Transverse colon (tissue), 4 donors: ENCODE measurements around the gene UTP11. TPM values are rescaled to one million over a fixed set of nuclear protein-coding genes. Genes with fewer than 3 reads are reported as not detected.

Experiments
- DNase-seq: peaks from one replicate; pipeline ENCODE4 v3.0.0-alpha.2; 2019
- H3K27ac ChIP-seq, 4 donors: fragments of 200-600 bp; sonication (generic); 2 replicates each; pipeline ENCODE4 v1.5.1; 2016 to 2018; ENCODE audit warnings: inconsistent platforms in 4 of 4
- H3K27me3 ChIP-seq: fragments of 200-600 bp; sonication (generic); 2 replicates; pipeline ENCODE4 v1.5.1; 2017; ENCODE audit warnings: inconsistent platforms
- H3K36me3 ChIP-seq, 4 donors: fragments of 200-600 bp; sonication (generic); 2 replicates each; pipeline ENCODE4 v1.5.1; 2017 to 2019; ENCODE audit warnings: inconsistent platforms in 4 of 4
- H3K4me1 ChIP-seq, 4 donors: fragments of 200-600 bp; sonication (generic); 2 replicates each; pipeline ENCODE4 v1.5.1; 2017 to 2020; ENCODE audit warnings: inconsistent platforms in 4 of 4
- H3K4me3 ChIP-seq, 4 donors: fragments of 200-600 bp; sonication (generic); 1 replicate in 1 of 4; 2 replicates in 3 of 4; pipeline versions ENCODE4 v1.5.1 to v1.6.1; 2017 to 2019; ENCODE audit warnings: inconsistent platforms in 4 of 4
- H3K9me3 ChIP-seq, 2 donors: fragments of 200-600 bp; sonication (generic); 2 replicates each; pipeline ENCODE4 v1.5.1; 2017 to 2019; ENCODE audit warnings: inconsistent platforms in 2 of 2
- EP300 ChIP-seq: sonication (generic); formaldehyde crosslinking; IDR thresholded peaks from one replicate; pipeline ENCODE4 v1.6.1; 2017; ENCODE audit warnings: antibody characterized with exemption, low read depth
- POLR2A ChIP-seq: fragments of 450-650 bp; IDR thresholded peaks from one replicate; pipeline ENCODE4 v1.6.1; 2016; ENCODE audit warnings: antibody characterized with exemption, mild to moderate bottlenecking, moderate library complexity
- POLR2AphosphoS5 ChIP-seq, 3 donors: sonication (generic); formaldehyde crosslinking; IDR thresholded peaks; one replicate each; pipeline ENCODE4 v1.6.1; 2016; ENCODE audit warnings: antibody characterized with exemption in 3 of 3
- WGBS, 2 donors: methylation state at CpG; one replicate each; pipeline ENCODE4 v1.1.5; 2018; ENCODE audit warnings: low coverage in 1 of 2; 5-methylcytosine and 5-hydroxymethylcytosine counted together
- in situ Hi-C, 4 donors: fragments of 200-750 bp; cut with MboI; loops; one replicate each; pipeline versions ENCODE4 v1.15.0 to v1.15.1; 2017; ENCODE audit warnings: low sequenced_read_pairs in 3 of 4, low pct_ligation_motif_present in 1 of 4, low pct_unique_long_range_greater_than_20kb in 1 of 4
- intact Hi-C: fragments of 100-400 bp; cut with DNase I; formaldehyde crosslinking; loops from one replicate; pipeline ENCODE4 v1.15.1; 2023; ENCODE audit warnings: low total_unique reads
- total RNA-seq, 4 donors: library from RNA; depleted of rRNA; stranded (reverse); fragments of >200 nt; gene quantifications; one replicate each; pipeline ENCODE4 v1.1.0, GENCODE V29; 2016
- TF ChIP-seq, protein P1 (sequence below), 5 experiments: fragments of 200-600 bp in 3 of 5; fragments of 450-650 bp in 2 of 5; sonication (generic) in 3 of 5; IDR thresholded peaks; 1 replicate in 2 of 5; 2 replicates in 3 of 5; pipeline ENCODE4 v1.5.1; 2016 to 2017; ENCODE audit warnings: antibody characterized with exemption in 5 of 5, inconsistent platforms in 3 of 5, mild to moderate bottlenecking in 2 of 5, moderate library complexity in 1 of 5

The UTP11 gene
- total RNA-seq, 4 donors from 2014 or later = 3.2 to 22.2 (median 15.3) TPM

DNA sequence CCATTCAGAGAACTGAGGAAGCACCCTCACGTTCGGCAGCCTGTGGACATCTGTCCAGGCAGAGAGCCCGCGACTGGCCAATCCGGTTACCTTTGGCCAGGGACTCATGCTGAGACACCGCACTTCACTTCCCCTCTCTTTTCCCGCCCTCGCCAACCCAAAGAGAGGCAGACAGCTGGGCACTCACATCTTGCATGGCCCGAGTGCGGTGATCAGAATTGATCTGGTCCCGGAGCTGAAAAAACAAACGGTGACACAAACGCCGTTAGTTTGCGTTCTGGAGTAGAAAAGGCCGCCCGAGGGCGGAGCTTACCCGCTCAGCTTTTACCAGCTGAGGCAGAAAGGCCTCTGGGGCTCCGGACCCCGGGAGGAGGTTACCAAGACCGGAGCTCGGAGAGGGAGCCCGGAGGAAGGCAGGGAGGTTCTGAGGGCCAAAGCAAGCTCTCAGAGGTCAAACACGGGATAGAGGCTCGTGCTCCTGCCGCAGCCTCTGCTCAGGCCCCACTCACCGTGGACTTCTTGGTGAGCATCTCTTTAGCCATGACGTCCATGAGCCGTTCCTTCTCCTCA lies 23.1 kb upstream of the UTP11 start:
- H3K27me3 ChIP-seq = no peaks in the 10 kb centered on the region
- peaks cover 9 to 23% (median 14%) of the 10 kb centered on the region in 4 donors for H3K4me1 ChIP-seq
- H3K9me3 ChIP-seq = no peaks in the 10 kb centered on the region
- in situ Hi-C loops (no loop called here), intact Hi-C loops (no loop called here)
- 1% methylated on average over 30 of the region's 30 CpGs; no CpG with 5 or more reads in 1 of the 2 donors for WGBS, 2 donors
- H3K4me3 ChIP-seq = peak overlapping the region; percentile 80 to 91 (median 88)
- DNase-seq = peak; percentile 31
- peaks cover 0 to 29% (median 15%) of the 10 kb centered on the region in 4 donors for H3K36me3 ChIP-seq
- peak overlapping the region; percentile 79 to 91 (median 83) for H3K27ac ChIP-seq
- TF ChIP-seq POLR2AphosphoS5 (IDR thresholded peaks at IDR 0.05) = no peak
- TF ChIP-seq, protein P1, sequence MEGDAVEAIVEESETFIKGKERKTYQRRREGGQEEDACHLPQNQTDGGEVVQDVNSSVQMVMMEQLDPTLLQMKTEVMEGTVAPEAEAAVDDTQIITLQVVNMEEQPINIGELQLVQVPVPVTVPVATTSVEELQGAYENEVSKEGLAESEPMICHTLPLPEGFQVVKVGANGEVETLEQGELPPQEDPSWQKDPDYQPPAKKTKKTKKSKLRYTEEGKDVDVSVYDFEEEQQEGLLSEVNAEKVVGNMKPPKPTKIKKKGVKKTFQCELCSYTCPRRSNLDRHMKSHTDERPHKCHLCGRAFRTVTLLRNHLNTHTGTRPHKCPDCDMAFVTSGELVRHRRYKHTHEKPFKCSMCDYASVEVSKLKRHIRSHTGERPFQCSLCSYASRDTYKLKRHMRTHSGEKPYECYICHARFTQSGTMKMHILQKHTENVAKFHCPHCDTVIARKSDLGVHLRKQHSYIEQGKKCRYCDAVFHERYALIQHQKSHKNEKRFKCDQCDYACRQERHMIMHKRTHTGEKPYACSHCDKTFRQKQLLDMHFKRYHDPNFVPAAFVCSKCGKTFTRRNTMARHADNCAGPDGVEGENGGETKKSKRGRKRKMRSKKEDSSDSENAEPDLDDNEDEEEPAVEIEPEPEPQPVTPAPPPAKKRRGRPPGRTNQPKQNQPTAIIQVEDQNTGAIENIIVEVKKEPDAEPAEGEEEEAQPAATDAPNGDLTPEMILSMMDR (IDR thresholded peaks at IDR 0.05) = no peak
- TF ChIP-seq EP300 = no peak
- no peak for TF ChIP-seq POLR2A

DNA sequence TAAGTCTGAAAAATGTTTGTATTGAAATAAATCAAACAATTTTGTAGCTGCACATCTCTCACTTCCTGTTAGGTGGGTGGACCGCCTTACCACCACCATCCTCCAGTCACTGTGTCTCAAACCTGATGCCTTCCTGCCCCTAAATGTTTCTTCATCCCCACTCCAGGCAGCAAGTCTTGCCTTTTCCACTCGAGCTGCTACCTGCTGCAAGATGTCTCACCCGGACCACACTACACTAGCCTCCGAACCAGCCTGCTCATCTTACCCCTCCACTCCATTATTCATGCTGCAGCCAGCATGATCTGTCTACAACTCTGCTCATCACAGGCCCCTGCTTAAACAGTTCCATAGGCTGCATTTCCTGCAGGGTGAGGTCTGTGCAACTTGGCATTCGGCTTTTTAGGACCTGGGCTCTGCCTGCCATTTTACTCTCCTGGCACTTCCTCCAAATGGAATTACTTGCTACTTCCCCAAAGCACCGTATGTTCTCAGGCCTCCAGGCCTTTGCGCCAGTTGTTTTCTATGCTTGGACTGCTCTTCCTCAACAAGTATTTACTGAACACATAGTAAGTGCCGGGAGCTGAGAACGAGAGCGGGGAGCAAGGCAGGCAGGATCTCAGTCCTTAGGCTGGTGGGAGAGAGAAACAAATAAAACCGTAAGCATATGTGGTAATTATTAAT lies 17.5 kb upstream of the UTP11 start:
- TF ChIP-seq POLR2AphosphoS5 (IDR thresholded peaks at IDR 0.05) = no peak
- TF ChIP-seq EP300 = no peak
- TF ChIP-seq, protein P1 (IDR thresholded peaks at IDR 0.05) = no peak
- Histone ChIP-seq H3K27ac (peak overlapping the region; percentile 82 to 94 (median 90)), H3K9me3 (no peaks in the 10 kb centered on the region), H3K4me3 (peak overlapping the region in 3 of 4 donors; percentile 39 to 53 (median 46)), H3K27me3 (peaks cover 7% of the 10 kb centered on the region), H3K4me1 (peaks cover 19 to 47% (median 31%) of the 10 kb centered on the region in 4 donors), H3K36me3 (no peaks in the 10 kb centered on the region)
- intact Hi-C loops (loop anchor here (1.0 kb wide), 1 partner anchor 18 kb away; no protein-coding TSS in a partner anchor), in situ Hi-C loops (no loop called here)
- WGBS, 2 donors = 58 to 59% methylated on average over 3 to 11 of the region's 11 CpGs
- DNase-seq = no peak

DNA sequence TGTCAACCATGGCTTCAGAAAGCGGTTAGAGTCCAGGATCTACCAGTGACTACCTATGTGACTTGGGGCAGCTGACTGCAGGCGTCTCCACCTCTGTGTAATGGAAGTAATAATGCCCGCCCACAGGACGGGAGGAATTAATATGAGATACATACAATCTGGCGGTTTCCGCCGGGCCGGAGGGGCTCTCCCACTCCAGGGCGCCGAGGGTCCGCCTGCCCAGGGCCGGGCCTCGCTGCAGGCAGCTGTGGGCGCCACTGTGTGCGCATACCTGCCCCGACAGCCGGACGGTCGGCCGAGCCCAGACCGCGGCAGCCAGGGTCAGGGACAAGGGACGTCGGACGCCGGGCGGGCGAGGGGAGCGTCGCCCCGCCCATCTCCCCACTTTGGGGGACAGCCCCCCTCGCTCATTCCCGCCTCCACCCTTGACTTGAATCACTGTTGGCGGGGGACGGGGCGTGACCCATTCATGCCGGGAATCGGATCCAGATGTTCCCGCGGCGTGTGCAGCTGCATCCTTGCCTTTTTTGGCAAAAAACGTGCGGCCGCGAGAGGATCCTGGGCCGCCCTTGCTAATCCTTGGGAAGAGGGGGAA lies 16.7 kb upstream of the UTP11 start:
- H3K4me3 ChIP-seq = peak overlapping the region; percentile 39 to 53 (median 47)
- H3K27ac ChIP-seq = peak overlapping the region; percentile 82 to 94 (median 90)
- TF ChIP-seq, protein P1 (IDR thresholded peaks at IDR 0.05) = no peak
- TF ChIP-seq POLR2AphosphoS5 (IDR thresholded peaks at IDR 0.05) = peak; percentile 74 to 75 (median 74)
- peak; percentile 64 for TF ChIP-seq EP300
- no peak for TF ChIP-seq POLR2A
- in situ Hi-C loops = no loop called here
- no peaks in the 10 kb centered on the region for H3K9me3 ChIP-seq
- intact Hi-C loops = loop anchor here (1.0 kb wide), 1 partner anchor 17 kb away; no protein-coding TSS in a partner anchor
- WGBS, 2 donors = 23 to 32% methylated on average over 3 to 46 of the region's 46 CpGs
- peak; percentile 74 for DNase-seq
- peaks cover 7% of the 10 kb centered on the region for H3K27me3 ChIP-seq
- H3K4me1 ChIP-seq = peaks cover 22 to 49% (median 38%) of the 10 kb centered on the region in 4 donors
- no peaks in the 10 kb centered on the region for H3K36me3 ChIP-seq
